ENCODE measurements around the gene EAPP.
"Not testable (repeated sequence)": the region's sequence is repeated elsewhere in the genome, so short reads cannot be mapped to it uniquely, and the experiment has no call there.

Gene EAPP

GRCh38 chr14:34537677-34538009 is 1.9 kb downstream of the EAPP start:
- DNase-seq, result no peak

GRCh38 chr14:34536951-34537676 is 2.4 kb downstream of the EAPP start:
- no peak for DNase-seq

- no peak for DNase-seq
Observed at GRCh38 chr14:34527591-34527990, 11.9 kb downstream of the EAPP start.

GRCh38 chr14:34524216-34524615 is 15.3 kb downstream of the EAPP start:
- not testable (repeated sequence) for DNase-seq

- no peak for DNase-seq
Observed at GRCh38 chr14:34522496-34522895, 17.0 kb downstream of the EAPP start.

GRCh38 chr14:34521071-34521470 is 18.4 kb downstream of the EAPP start:
- DNase-seq, result not testable (repeated sequence)

GRCh38 chr14:34520304-34520970 is 19.1 kb downstream of the EAPP start:
- not testable (repeated sequence) for DNase-seq

- no peak for DNase-seq
Observed at GRCh38 chr14:34507884-34508283, 31.6 kb downstream of the EAPP start.

- no peak for DNase-seq
Observed at GRCh38 chr14:34507459-34507858, 32.0 kb downstream of the EAPP start.

GRCh38 chr14:34505124-34505491 is 34.4 kb downstream of the EAPP start:
- not testable (repeated sequence) for DNase-seq

GRCh38 chr14:34504027-34504426 is 35.5 kb downstream of the EAPP start:
- DNase-seq, result not testable (repeated sequence)

GRCh38 chr14:34502545-34503225 is 36.8 kb downstream of the EAPP start:
- no peak for DNase-seq

GRCh38 chr14:34502001-34502400 is 37.5 kb downstream of the EAPP start:
- no peak for DNase-seq

- no peak for DNase-seq
Observed at GRCh38 chr14:34501004-34501580, 38.4 kb downstream of the EAPP start.

- DNase-seq, result peak; percentile 56
Observed at GRCh38 chr14:34498684-34499412, 40.7 kb downstream of the EAPP start.

- no peak for DNase-seq
Observed at GRCh38 chr14:34496679-34497513, 42.6 kb downstream of the EAPP start.

GRCh38 chr14:34496007-34496678 is 43.4 kb downstream of the EAPP start:
- no peak for DNase-seq

GRCh38 chr14:34489324-34489723 is 50.2 kb downstream of the EAPP start:
- no peak for DNase-seq

- DNase-seq, result no peak
Observed at GRCh38 chr14:34488528-34488927, 51.0 kb downstream of the EAPP start.

- DNase-seq, result no peak
Observed at GRCh38 chr14:34484726-34485125, 54.8 kb downstream of the EAPP start.

GRCh38 chr14:34482463-34482862 is 57.0 kb downstream of the EAPP start:
- no peak for DNase-seq

GRCh38 chr14:34479694-34480093 is 59.8 kb downstream of the EAPP start:
- DNase-seq, result no peak

Data from SHP77 treated with DMSO at 0.1 percent for 48 hours (cell line).